Fibroblast of lung (primary cell): Measurements from ENCODE around the gene NCOR1. TPM values are rescaled to one million over a fixed set of nuclear protein-coding genes. Genes with fewer than 3 reads are reported as not detected.
"Not testable (repeated sequence)": the region's sequence is repeated elsewhere in the genome, so short reads cannot be mapped to it uniquely, and the experiment has no call there.

Experiments used
- DNase-seq, 2 donors: peaks; one replicate each; pipeline versions ENCODE4 v3.0.0 to v3.0.0-alpha.2; 2010; ENCODE audit warnings: low read depth in 2 of 2
- H2AFZ ChIP-seq: 2 replicates; pipeline ENCODE4 v1.5.1; 2012; ENCODE audit warnings: low read length, control low read depth, inconsistent platforms
- H3K27ac ChIP-seq: 2 replicates; pipeline ENCODE4 v1.5.1; 2011; ENCODE audit warnings: low read length, control low read depth; ENCODE audit not compliant: insufficient read depth
- H3K27me3 ChIP-seq: 2 replicates; pipeline ENCODE4 v1.5.1; 2011; ENCODE audit warnings: mild to moderate bottlenecking, low read length; ENCODE audit not compliant: control insufficient read depth, insufficient read depth
- H3K36me3 ChIP-seq: 2 replicates; pipeline ENCODE4 v1.5.1; 2011; ENCODE audit warnings: low read length; ENCODE audit not compliant: control insufficient read depth, insufficient read depth
- H3K4me1 ChIP-seq: 2 replicates; pipeline ENCODE4 v1.5.1; 2011; ENCODE audit warnings: low read length; ENCODE audit not compliant: control insufficient read depth, insufficient read depth; ENCODE audit errors: extremely low read depth
- H3K4me2 ChIP-seq: 2 replicates; pipeline ENCODE4 v1.5.1; 2011; ENCODE audit warnings: low read length, control low read depth; ENCODE audit not compliant: insufficient read depth; ENCODE audit errors: extremely low read depth
- H3K4me3 ChIP-seq, 4 experiments: fragments of 200-600 bp in 1 of 4; sonication (generic) in 1 of 4; replicated peaks in 1 of 4; 2 replicates each; pipeline ENCODE4 v1.5.1; 2011 to 2016; ENCODE audit warnings: low read length in 4 of 4, low read depth in 3 of 4, mild to moderate bottlenecking in 3 of 4, control low read depth in 2 of 4, inconsistent platforms in 1 of 4, mixed read lengths in 1 of 4; ENCODE audit not compliant: insufficient read depth in 1 of 4; ENCODE audit errors: control extremely low read depth in 1 of 4
- H3K79me2 ChIP-seq: 2 replicates; pipeline ENCODE4 v1.5.1; 2012; ENCODE audit warnings: mild to moderate bottlenecking, low read length, inconsistent platforms; ENCODE audit not compliant: control insufficient read depth, insufficient read depth
- H3K9ac ChIP-seq: 2 replicates; pipeline ENCODE4 v1.5.1; 2011; ENCODE audit warnings: mild to moderate bottlenecking, low read length, control low read depth; ENCODE audit not compliant: insufficient read depth
- H3K9me3 ChIP-seq: 2 replicates; pipeline ENCODE4 v1.5.1; 2012; ENCODE audit warnings: low read depth, low read length; ENCODE audit not compliant: control insufficient read depth, insufficient read depth
- H4K20me1 ChIP-seq: 2 replicates; pipeline ENCODE4 v1.5.1; 2011; ENCODE audit warnings: low read length; ENCODE audit not compliant: control insufficient read depth, insufficient read depth; ENCODE audit errors: extremely low read depth
- CTCF ChIP-seq, 2 donors: IDR thresholded peaks in 1 of 2; conservative IDR thresholded peaks in 1 of 2; 1 replicate in 1 of 2; 2 replicates in 1 of 2; pipeline ENCODE4 v1.5.1; 2011 to 2012; ENCODE audit warnings: low read length in 2 of 2, control low read depth in 1 of 2, inconsistent platforms in 1 of 2, low read depth in 1 of 2, mild to moderate bottlenecking in 1 of 2
- EZH2 ChIP-seq: IDR thresholded peaks from 2 replicates; pipeline ENCODE4 v1.5.1; 2012; ENCODE audit warnings: low read length, control low read depth, mild to moderate bottlenecking; ENCODE audit errors: missing control alignments
- polyA plus RNA-seq, 2 donors: library from polyadenylated mRNA; depleted of rRNA in 1 of 2; stranded (reverse) in 1 of 2; unstranded in 1 of 2; fragments of >200 nt; gene quantifications; 2 replicates each; pipeline ENCODE4 v1.2.1, GENCODE V29; 2011 to 2012; ENCODE audit warnings: missing spikeins in 1 of 2
- total RNA-seq: library from RNA; depleted of rRNA; stranded (reverse); fragments of >200 nt; gene quantifications from 2 replicates; pipeline ENCODE4 v1.2.1, GENCODE V29; 2014

Gene NCOR1
- total and polyA plus RNA-seq, 2 donors (not counting 1 experiment from before 2014, with no cell fraction given) = 67.6 to 106 TPM

- no peak overlapping the region for H2AFZ ChIP-seq
- H3K9ac ChIP-seq = no peak overlapping the region
- no peaks in the 10 kb centered on the region for H3K27me3 ChIP-seq
- no peak overlapping the region for H3K4me3 ChIP-seq
- TF ChIP-seq EZH2 = no peak
- no peak for TF ChIP-seq CTCF (conservative IDR thresholded peaks at IDR 0.05 in 1 of 2, IDR thresholded peaks at IDR 0.05 in 1 of 2; ENCODE audit: low read depth in 1 of 2, low read length in 2 of 2)
- no peaks in the 10 kb centered on the region for H3K36me3 ChIP-seq
- no peak for DNase-seq
- no peaks in the 10 kb centered on the region for H4K20me1 ChIP-seq
- no peak overlapping the region for H3K4me2 ChIP-seq
- no peak overlapping the region for H3K27ac ChIP-seq
- no peaks in the 10 kb centered on the region for H3K9me3 ChIP-seq
- H3K79me2 ChIP-seq = no peaks in the 10 kb centered on the region
- peaks cover 2% of the 10 kb centered on the region for H3K4me1 ChIP-seq
These were observed 17.1 kb upstream of the NCOR1 start for GRCh38 chr17:16232391-16232790.

GRCh38 chr17:16229912-16230561 is 14.7 kb upstream of the NCOR1 start:
- H3K36me3 ChIP-seq, DNase-seq, H4K20me1 ChIP-seq, H3K4me1 ChIP-seq, H3K27me3 ChIP-seq, H3K9me3 ChIP-seq, H3K4me2 ChIP-seq, H2AFZ ChIP-seq, H3K79me2 ChIP-seq, H3K4me3 ChIP-seq, H3K27ac ChIP-seq, H3K9ac ChIP-seq: not testable (repeated sequence)

DNA sequence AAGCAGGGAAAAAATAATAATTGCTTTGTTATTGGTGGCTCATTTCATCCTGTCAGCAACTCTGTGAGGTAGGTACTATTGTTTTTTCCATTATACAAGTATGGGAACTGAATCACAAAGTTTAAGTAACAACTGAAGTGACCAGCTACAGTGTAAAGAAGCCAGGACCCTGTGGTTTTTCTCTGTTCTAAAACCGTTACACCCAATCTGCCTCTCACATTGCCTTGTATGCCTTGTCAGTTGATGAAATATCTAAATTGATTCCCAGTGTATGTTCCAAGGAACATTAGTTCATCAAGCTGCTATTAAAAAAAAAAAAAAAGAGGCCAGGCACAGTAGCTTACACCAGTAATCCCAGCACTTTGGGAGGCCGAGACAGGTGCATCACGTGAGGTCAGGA is 7.1 kb upstream of the NCOR1 start:
- H3K79me2 ChIP-seq = peaks cover 12% of the 10 kb centered on the region
- no peak for TF ChIP-seq EZH2
- TF ChIP-seq CTCF (conservative IDR thresholded peaks at IDR 0.05 in 1 of 2, IDR thresholded peaks at IDR 0.05 in 1 of 2; ENCODE audit: low read depth in 1 of 2, low read length in 2 of 2) = no peak
- peak in 1 of 2 donors; percentile 53 for DNase-seq

More for the DNA sequence above, 7.1 kb upstream of the NCOR1 start:
- Histone ChIP-seq H3K9ac (no peak overlapping the region), H3K4me1 (no peaks in the 10 kb centered on the region), H3K27ac (no peak overlapping the region), H3K9me3 (no peaks in the 10 kb centered on the region), H3K4me3 (no peak overlapping the region), H3K36me3 (peaks cover 2% of the 10 kb centered on the region), H4K20me1 (no peaks in the 10 kb centered on the region), H3K27me3 (no peaks in the 10 kb centered on the region), H3K4me2 (no peak overlapping the region), H2AFZ (no peak overlapping the region)
